Measurements from ENCODE around the gene SNED1.

DNA sequence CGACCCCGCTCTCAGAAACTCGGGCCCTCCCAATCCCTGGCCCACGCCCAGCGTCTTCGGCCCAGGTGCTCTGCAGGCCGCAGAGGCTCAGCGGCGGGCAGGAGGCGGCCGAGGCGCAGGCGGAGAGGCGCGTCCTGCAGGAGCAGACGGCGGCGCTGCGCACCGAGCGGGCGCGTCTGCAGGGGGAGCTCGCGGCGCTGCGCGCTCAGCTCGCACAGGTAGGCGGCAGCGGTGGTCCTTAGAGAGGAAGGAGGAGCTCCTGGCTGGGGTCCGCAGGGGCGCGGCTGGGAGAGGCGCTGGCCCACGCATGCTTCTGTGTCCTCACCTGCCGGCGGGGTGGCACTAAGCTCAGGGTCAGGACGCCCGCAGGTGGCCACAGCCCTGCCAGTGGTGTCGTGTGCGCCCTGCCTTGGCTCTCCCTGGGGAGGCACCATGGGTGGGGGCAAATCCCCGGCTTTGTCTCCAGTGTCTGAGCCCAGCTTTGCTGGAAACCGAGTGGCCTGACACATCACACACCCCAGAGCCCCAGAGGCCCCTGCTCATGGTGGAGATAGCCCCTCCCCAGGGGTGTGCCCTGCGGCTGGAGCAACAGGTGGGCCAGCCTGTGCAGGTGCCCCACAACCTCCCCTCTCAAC lies 14.9 kb upstream of the SNED1 start:
- TF ChIP-seq, protein P1, sequence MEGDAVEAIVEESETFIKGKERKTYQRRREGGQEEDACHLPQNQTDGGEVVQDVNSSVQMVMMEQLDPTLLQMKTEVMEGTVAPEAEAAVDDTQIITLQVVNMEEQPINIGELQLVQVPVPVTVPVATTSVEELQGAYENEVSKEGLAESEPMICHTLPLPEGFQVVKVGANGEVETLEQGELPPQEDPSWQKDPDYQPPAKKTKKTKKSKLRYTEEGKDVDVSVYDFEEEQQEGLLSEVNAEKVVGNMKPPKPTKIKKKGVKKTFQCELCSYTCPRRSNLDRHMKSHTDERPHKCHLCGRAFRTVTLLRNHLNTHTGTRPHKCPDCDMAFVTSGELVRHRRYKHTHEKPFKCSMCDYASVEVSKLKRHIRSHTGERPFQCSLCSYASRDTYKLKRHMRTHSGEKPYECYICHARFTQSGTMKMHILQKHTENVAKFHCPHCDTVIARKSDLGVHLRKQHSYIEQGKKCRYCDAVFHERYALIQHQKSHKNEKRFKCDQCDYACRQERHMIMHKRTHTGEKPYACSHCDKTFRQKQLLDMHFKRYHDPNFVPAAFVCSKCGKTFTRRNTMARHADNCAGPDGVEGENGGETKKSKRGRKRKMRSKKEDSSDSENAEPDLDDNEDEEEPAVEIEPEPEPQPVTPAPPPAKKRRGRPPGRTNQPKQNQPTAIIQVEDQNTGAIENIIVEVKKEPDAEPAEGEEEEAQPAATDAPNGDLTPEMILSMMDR (optimal IDR thresholded peaks at IDR 0.05 in 1 of 3, IDR thresholded peaks at IDR 0.05 in 1 of 3, conservative IDR thresholded peaks at IDR 0.05 in 1 of 3; ENCODE audit: extremely low read depth in 1 of 3, insufficient read depth in 2 of 3, low read length in 3 of 3): peak; percentile 29 to 78 (median 57)
- TF ChIP-seq EZH2 (IDR thresholded peaks at IDR 0.05; ENCODE audit: low read length): no peak
